ENCODE measurements around the gene ZNF311.
"Not testable (repeated sequence)": the region's sequence is repeated elsewhere in the genome, so short reads cannot be mapped to it uniquely, and the experiment has no call there.

DNA sequence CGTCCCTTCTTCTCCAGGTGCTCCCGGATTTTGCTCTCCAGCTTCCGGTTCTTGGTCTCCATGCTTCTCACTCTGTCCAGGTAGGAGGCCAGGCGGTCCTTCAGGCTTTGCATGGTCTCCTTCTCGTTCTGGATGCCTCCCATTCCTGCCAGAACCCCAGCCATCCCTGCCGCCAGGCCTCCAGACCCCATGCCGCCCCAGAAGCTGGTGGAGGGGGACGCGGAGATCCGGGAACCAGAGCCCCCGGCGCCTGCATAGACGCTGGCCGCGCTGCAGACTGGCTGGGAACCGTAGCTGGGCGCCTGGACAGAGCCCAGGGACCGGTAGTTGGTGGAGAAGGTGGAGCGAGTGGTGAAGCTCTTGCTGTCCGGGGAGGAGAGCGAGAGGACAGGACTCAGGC, 35.1 kb downstream of the ZNF311 start:
- TF ChIP-seq POLR2A (IDR thresholded peaks at IDR 0.05; ENCODE audit: low read length); GATA1 (IDR thresholded peaks at IDR 0.05; ENCODE audit: low read depth, low read length): not testable (repeated sequence)
